ENCODE measurements around the gene JUNB.

Gene JUNB

DNA sequence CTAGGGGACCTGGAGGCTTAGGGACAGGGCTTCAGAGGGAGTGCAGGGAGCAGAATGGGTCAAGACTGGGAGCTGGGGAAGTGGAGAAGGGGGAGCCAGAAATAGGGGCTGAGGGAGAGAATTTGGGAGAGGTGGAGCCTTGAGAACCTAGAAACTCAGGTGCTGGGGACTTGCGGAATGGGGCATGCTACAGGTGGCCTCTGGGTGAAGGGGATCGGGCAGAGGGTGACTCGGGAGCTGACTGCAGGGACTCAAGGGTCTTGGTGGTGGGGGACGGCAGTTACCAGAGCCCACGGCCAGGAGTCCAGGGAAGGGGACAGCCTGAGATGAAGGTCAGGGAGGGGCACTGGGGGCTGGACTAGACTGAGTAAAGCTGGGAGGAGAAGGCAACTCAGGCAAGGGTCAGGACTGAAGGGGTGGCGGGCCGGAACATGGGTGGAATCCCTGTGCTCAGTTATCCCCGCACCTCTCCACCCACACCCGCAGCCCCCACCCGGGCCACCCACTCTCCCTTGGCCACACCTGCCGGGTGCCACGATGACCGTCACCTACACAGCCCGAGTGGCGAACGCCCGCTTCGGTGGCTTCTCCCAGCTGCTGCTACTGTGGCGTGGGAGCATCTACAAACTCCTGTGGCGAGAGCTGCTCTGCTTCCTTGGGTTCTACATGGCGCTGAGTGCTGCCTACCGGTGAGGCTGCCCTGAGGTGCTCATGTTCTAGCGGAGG, 39.1 kb upstream of the JUNB start:
- no peaks in the 10 kb centered on the region for H3K79me2 ChIP-seq (ENCODE audit: insufficient read depth, low read length)
- H3F3A ChIP-seq (ENCODE audit: low read depth) = no peaks in the 10 kb centered on the region
- no peak overlapping the region for H2AFZ ChIP-seq (ENCODE audit: low read length)
- H3K9ac ChIP-seq (ENCODE audit: low read depth, low read length, poor library complexity, severe bottlenecking) = no peak overlapping the region
- H3K27me3 ChIP-seq (ENCODE audit: insufficient read depth, low read length, poor library complexity, severe bottlenecking) = no peaks in the 10 kb centered on the region
- no peak overlapping the region for H3K4me3 ChIP-seq (ENCODE audit: low read length, poor library complexity, severe bottlenecking)
- H3K4me1 ChIP-seq (ENCODE audit: insufficient read depth, low read length, poor library complexity, severe bottlenecking) = no peaks in the 10 kb centered on the region
- H3K36me3 ChIP-seq (ENCODE audit: insufficient read depth, low read length) = peaks cover 6% of the 10 kb centered on the region; the same call in 1 of the 2 replicates
- H3K4me2 ChIP-seq (ENCODE audit: low read depth, low read length, poor library complexity, severe bottlenecking) = no peak overlapping the region
- H3K9me3 ChIP-seq (ENCODE audit: insufficient read depth, low read depth, low read length) = peaks cover 3% of the 10 kb centered on the region; the same call in 1 of the 2 replicates
- no peaks in the 10 kb centered on the region for H3K9me2 ChIP-seq (replicated peaks; ENCODE audit: low read depth, low read length)
- TF ChIP-seq, protein P1, sequence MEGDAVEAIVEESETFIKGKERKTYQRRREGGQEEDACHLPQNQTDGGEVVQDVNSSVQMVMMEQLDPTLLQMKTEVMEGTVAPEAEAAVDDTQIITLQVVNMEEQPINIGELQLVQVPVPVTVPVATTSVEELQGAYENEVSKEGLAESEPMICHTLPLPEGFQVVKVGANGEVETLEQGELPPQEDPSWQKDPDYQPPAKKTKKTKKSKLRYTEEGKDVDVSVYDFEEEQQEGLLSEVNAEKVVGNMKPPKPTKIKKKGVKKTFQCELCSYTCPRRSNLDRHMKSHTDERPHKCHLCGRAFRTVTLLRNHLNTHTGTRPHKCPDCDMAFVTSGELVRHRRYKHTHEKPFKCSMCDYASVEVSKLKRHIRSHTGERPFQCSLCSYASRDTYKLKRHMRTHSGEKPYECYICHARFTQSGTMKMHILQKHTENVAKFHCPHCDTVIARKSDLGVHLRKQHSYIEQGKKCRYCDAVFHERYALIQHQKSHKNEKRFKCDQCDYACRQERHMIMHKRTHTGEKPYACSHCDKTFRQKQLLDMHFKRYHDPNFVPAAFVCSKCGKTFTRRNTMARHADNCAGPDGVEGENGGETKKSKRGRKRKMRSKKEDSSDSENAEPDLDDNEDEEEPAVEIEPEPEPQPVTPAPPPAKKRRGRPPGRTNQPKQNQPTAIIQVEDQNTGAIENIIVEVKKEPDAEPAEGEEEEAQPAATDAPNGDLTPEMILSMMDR (conservative IDR thresholded peaks at IDR 0.05; ENCODE audit: low read length) = no peak
- no peak for TF ChIP-seq EZH2phosphoT487 (IDR thresholded peaks at IDR 0.05; ENCODE audit: borderline replicate concordance)
- H4K20me1 ChIP-seq (ENCODE audit: insufficient read depth, low read length, poor library complexity, severe bottlenecking) = no peaks in the 10 kb centered on the region

GRCh38 chr19:12754465-12755196, 36.7 kb upstream of the JUNB start:
- no peak overlapping the region for H3K4me2 ChIP-seq (ENCODE audit: low read depth, low read length, poor library complexity, severe bottlenecking)
- H2AFZ ChIP-seq (ENCODE audit: low read length) = no peak overlapping the region
- H4K20me1 ChIP-seq (ENCODE audit: insufficient read depth, low read length, poor library complexity, severe bottlenecking) = no peaks in the 10 kb centered on the region
- no peak overlapping the region for H3K4me3 ChIP-seq (ENCODE audit: low read length, poor library complexity, severe bottlenecking)
- no peaks in the 10 kb centered on the region for H3K9me3 ChIP-seq (ENCODE audit: insufficient read depth, low read depth, low read length)
- TF ChIP-seq, protein P1 (conservative IDR thresholded peaks at IDR 0.05; ENCODE audit: low read length) = no peak
- TF ChIP-seq EZH2phosphoT487 (IDR thresholded peaks at IDR 0.05; ENCODE audit: borderline replicate concordance) = no peak
- no peaks in the 10 kb centered on the region for H3K4me1 ChIP-seq (ENCODE audit: insufficient read depth, low read length, poor library complexity, severe bottlenecking)
- no peaks in the 10 kb centered on the region for H3K36me3 ChIP-seq (ENCODE audit: insufficient read depth, low read length)
- no peaks in the 10 kb centered on the region for H3K9me2 ChIP-seq (replicated peaks; ENCODE audit: low read depth, low read length)
- no peaks in the 10 kb centered on the region for H3K27me3 ChIP-seq (ENCODE audit: insufficient read depth, low read length, poor library complexity, severe bottlenecking)
- H3K9ac ChIP-seq (ENCODE audit: low read depth, low read length, poor library complexity, severe bottlenecking) = no peak overlapping the region
- no peaks in the 10 kb centered on the region for H3F3A ChIP-seq (ENCODE audit: low read depth)
- no peaks in the 10 kb centered on the region for H3K79me2 ChIP-seq (ENCODE audit: insufficient read depth, low read length)

DNA sequence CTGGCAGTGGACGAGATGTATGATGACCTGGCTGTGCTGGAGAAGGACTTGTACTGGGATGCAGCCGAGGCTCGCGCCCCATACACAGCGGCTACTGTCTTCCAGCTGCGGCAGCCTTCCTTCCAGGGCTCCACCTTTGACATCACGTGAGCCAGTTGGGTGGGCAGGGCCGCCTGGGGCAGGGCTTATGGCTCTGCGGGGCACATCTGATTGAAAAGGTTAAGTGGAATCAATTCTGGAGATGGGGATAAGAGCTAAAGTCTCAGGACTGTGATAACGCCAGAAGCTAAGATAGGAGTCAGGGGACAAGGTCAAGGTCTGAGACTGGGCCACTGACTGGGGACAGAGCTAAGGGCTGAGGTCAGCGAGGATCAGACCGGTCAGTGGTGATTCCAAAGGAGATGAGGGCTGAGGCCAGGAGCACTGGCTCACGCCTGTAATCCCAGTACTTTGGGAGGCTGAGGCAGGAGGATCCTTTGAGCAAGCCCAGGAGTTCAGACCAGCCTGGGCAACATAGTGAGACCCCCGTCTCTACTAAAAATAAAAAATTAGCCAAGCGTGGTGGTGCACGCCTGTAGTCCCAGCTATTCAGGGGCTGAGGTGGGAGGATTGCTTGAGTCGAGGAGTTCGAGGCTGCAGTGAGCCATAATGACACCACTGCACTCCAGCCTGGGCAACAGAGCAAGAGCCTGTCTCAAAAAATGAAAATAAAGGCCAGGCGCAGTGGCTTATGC, 35.0 kb upstream of the JUNB start:
- H3K4me2 ChIP-seq (ENCODE audit: low read depth, low read length, poor library complexity, severe bottlenecking) = no peak overlapping the region
- no peaks in the 10 kb centered on the region for H3K4me1 ChIP-seq (ENCODE audit: insufficient read depth, low read length, poor library complexity, severe bottlenecking)
- no peaks in the 10 kb centered on the region for H3K27me3 ChIP-seq (ENCODE audit: insufficient read depth, low read length, poor library complexity, severe bottlenecking)
- no peak overlapping the region for H3K9ac ChIP-seq (ENCODE audit: low read depth, low read length, poor library complexity, severe bottlenecking)
- TF ChIP-seq, protein P1 (conservative IDR thresholded peaks at IDR 0.05; ENCODE audit: low read length) = no peak
- no peak for TF ChIP-seq EZH2phosphoT487 (IDR thresholded peaks at IDR 0.05; ENCODE audit: borderline replicate concordance)
- H3K79me2 ChIP-seq (ENCODE audit: insufficient read depth, low read length) = no peaks in the 10 kb centered on the region
- H3K9me3 ChIP-seq (ENCODE audit: insufficient read depth, low read depth, low read length) = no peaks in the 10 kb centered on the region
- no peak overlapping the region for H3K4me3 ChIP-seq (ENCODE audit: low read length, poor library complexity, severe bottlenecking)
- H3K36me3 ChIP-seq (ENCODE audit: insufficient read depth, low read length) = no peaks in the 10 kb centered on the region
- no peaks in the 10 kb centered on the region for H4K20me1 ChIP-seq (ENCODE audit: insufficient read depth, low read length, poor library complexity, severe bottlenecking)
- H2AFZ ChIP-seq (ENCODE audit: low read length) = no peak overlapping the region
- H3F3A ChIP-seq (ENCODE audit: low read depth) = no peaks in the 10 kb centered on the region
- H3K9me2 ChIP-seq (replicated peaks; ENCODE audit: low read depth, low read length) = no peaks in the 10 kb centered on the region
